Activated T-cell treated with anti-CD3 and anti-CD28 coated beads for 4 hours (primary cell): Measurements from ENCODE around the gene CPSF3.
"Not testable (repeated sequence)": the region's sequence is repeated elsewhere in the genome, so short reads cannot be mapped to it uniquely, and the experiment has no call there.

ENCODE experiments used
- DNase-seq: peaks from one replicate; pipeline ENCODE4 v3.0.0-alpha.2; 2020

CPSF3 gene

GRCh38 chr2:9472511-9472910 is 49.1 kb downstream of the CPSF3 start:
- no peak for DNase-seq

DNA sequence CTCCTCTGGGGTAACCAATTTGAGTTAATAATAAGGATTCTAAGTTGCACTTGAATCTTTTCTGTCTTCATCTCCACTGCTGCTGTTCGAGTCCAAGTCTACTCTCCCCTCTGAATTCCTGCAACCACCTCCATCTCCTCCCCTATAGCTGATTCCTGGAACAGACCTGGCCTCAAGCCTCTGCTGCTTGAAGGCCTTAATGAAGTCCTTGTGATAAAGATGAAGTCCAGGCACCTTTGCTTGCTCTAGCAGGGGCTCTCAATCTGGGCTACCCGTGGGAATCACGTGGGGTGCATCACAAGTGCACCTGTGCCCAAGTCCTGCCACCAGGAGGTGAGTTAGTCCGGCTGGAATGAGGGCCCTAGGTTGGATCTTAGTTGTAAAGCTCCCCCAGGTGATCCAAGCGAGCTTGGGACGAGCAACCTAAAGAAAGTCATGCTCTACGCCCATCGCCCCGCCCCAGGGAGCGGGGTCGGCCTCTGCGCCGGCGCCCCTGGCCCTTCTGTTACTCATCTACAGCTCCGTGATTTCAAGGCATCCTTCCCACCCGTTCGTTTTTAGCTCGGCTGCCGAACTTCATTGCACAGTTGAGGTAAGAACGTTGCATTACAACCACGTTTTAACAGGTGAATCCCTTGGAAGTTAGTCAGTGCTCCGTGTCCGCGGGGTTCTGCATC is 50.0 kb downstream of the CPSF3 start:
- peak; percentile 13 for DNase-seq

DNA sequence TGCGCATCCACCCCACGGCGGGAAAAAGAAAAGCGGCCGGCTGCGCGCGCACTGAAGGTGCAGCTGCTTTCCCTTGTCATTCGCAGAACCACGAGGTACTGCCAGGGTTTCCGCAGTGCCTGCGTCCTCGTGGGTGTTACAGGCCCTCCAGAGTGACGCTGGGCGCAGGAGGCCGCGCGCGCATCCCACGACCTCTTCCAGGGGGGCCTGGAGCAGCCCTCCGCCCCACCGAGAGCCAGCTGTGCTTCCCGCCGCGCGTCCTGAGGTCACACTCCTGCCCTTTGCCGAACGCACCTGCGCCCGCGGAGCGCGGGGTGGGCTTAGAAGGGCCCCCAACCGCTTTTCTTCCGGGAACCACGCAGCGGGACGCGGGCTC is 50.5 kb downstream of the CPSF3 start:
- peak; percentile 53 for DNase-seq

- peak; percentile 75 for DNase-seq
Observed at GRCh38 chr2:9474361-9475057, 51.1 kb downstream of the CPSF3 start, which contains the start of gene IAH1. TSS of gene IAH1 (plus strand) at chr2:9474551. CDS start at chr2:9474567, 16 bp downstream.

- DNase-seq, result no peak
Observed at GRCh38 chr2:9477914-9478313, 54.5 kb downstream of the CPSF3 start.

- DNase-seq, result no peak
Observed at GRCh38 chr2:9478526-9478925, 55.1 kb downstream of the CPSF3 start.

GRCh38 chr2:9480157-9480556 is 56.7 kb downstream of the CPSF3 start:
- no peak for DNase-seq

GRCh38 chr2:9483107-9483506 is 59.7 kb downstream of the CPSF3 start:
- no peak for DNase-seq

DNA sequence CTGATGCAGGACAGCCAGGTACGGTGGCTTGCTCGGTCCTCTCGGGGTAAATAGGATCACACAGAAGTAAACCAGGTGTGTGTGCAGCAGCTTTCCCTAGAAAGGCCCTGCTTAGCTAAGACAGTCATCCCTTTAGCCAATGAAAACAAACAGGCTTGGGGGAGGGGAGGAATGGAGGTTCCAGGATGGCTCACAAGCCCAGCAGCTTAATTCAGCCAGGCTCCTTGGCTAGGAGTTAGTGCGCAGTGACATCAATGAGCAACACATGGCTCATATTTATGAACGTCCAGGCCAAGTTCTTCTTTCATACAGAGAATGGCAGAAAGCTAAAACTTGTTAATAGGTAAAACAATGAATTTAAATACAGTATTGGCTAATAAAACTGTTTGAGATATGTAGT is 61.1 kb downstream of the CPSF3 start:
- DNase-seq, result no peak

- no peak for DNase-seq
Observed at GRCh38 chr2:9488583-9489547, 65.4 kb downstream of the CPSF3 start.

DNA sequence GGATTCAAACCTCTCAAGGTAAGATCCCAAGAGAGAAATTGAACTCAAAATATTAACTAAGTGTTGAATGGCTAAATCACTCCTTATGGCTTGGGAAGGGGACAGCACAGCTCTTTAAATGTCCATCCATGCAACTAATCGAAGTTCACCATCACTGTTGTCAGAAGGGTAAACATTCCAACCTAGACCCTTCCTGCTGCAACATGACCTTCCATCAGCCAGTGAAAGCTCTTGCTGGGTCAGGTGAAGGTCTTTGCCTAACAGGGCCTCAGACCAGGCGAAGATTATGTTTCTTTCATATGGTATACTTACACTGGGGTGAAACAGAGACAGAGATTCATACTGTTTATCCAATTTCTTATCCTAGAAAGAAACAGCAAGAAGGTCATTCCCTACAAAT is 67.3 kb downstream of the CPSF3 start:
- DNase-seq, result no peak

DNA sequence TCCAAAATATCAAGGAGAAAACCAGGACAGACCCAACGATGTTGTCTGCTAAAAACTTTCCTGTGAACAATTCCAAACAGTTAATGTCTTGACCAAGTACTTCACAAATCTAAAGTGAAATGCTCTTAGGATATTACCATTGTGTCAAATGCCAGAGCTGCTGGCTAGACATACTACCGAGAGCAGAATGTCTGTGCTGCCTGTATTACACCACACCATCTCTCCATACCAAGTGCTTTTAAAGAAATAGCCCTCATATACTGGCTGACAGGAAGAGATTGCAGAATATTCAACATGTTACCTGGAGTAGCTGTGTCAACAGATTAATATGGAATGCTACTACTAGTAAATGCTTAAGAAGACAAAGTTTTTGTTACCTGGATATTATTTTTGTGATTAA is 69.5 kb downstream of the CPSF3 start:
- DNase-seq, result no peak

GRCh38 chr2:9493478-9493877 is 70.0 kb downstream of the CPSF3 start:
- DNase-seq, result no peak

- DNase-seq, result no peak
Observed at GRCh38 chr2:9494081-9494480, 70.6 kb downstream of the CPSF3 start.

DNA sequence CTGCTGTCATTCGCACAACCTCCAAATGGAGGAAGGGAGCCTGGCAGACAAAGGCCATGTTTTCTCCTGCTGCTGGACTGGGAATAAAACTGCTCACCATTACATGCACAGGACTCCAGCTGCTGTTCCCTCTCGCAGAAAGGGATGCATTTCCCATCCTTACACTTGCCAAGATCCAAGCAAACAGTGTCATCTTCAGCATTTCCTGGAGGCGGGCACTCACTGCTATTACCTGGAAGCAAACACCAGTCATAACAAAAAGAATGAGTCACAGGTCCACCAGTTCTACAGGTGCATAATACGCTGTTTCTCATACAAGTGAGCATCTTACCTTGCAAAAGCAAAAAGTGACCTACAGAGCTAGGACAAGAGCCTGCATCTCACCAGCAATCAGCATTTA is 73.6 kb downstream of the CPSF3 start:
- no peak for DNase-seq

DNA sequence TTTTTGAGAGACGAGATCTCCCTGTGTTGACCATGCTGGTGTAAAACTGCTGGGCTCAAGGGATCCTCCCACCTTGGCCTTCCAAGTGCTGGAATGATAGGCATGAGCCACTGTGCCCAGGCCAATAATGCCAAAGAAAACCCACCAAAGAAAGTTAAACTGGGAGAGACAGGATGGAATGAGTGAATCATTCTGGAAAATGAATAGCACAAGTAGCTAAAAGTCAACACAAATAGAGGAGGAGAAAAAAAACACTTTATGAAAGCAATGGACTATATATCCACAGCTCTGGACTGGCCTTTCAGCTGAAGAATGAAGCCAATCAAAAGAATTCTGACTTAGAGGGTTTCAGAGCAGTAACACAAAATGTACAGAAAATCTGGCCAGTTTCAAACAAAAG is 74.8 kb downstream of the CPSF3 start:
- no peak for DNase-seq

DNA sequence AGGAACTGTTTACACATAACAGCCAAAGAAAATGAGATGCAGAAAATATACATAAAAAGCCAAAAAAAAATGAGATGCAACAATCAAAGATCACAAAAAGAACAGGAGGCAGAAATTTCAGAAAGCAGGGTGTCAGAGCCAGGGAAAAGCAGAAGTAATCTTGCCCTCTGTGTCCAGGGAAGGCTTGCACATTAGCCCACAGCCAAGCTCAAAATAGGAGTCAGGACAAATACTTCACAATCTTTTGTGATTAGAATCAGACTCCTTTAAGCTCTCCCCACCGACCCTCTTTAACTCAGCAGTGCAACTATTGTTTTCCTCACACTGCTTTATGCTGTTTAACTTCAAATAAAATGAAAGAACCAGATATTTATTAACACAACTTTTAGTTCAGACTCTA is 85.5 kb downstream of the CPSF3 start:
- no peak for DNase-seq

GRCh38 chr2:9513946-9514345 is 90.5 kb downstream of the CPSF3 start:
- DNase-seq, result not testable (repeated sequence)

GRCh38 chr2:9517118-9517782 is 93.8 kb downstream of the CPSF3 start:
- DNase-seq, result no peak

- DNase-seq, result no peak
Observed at GRCh38 chr2:9518163-9518562, 94.7 kb downstream of the CPSF3 start.

GRCh38 chr2:9518780-9519179 is 95.3 kb downstream of the CPSF3 start:
- no peak for DNase-seq

- DNase-seq, result no peak
Observed at GRCh38 chr2:9519250-9519649, 95.8 kb downstream of the CPSF3 start.
